PC-9 (cell line): Measurements from ENCODE around the gene CLEC7A.

Experiments used
- CTCF ChIP-seq: fragments of 200-600 bp; sonication (generic); conservative IDR thresholded peaks from 2 replicates; pipeline ENCODE4 v1.6.1; 2017; ENCODE audit warnings: mixed run types, antibody characterized with exemption, mild to moderate bottlenecking, moderate library complexity
- EZH2 ChIP-seq: fragments of 200-600 bp; sonication (generic); IDR thresholded peaks from 2 replicates; pipeline ENCODE4 v1.8.0; 2017; ENCODE audit warnings: antibody characterized with exemption, low read depth

GRCh38 chr12:10160617-10161385 is 30.8 kb upstream of the CLEC7A start:
- no peak for TF ChIP-seq CTCF
- TF ChIP-seq EZH2 = no peak
